SK-N-SH (cell line): Measurements from ENCODE around the gene NR1H4. TPM values are rescaled to one million over a fixed set of nuclear protein-coding genes. Genes with fewer than 3 reads are reported as not detected.
A peak's percentile ranks its signal among the peaks of the same experiment; 100 is the strongest.
"Not testable (repeated sequence)": the region's sequence is repeated elsewhere in the genome, so short reads cannot be mapped to it uniquely, and the experiment has no call there.

Experiments used
- CTCF ChIA-PET: fragments of 300-600, 350-600 bp; formaldehyde crosslinking; extraction: SDS; loops from one replicate; lab custom pipeline; 2021; lab: Yijun Ruan, JAX
- POLR2A ChIA-PET: fragments of 350-600 bp; sonication (Branson Sonifier 250); formaldehyde crosslinking; extraction: SDS; loops from one replicate; lab custom pipeline; 2020; ENCODE audit warnings: antibody characterized with exemption, inconsistent platforms; lab: Yijun Ruan, JAX
- DNase-seq: peaks from one replicate; pipeline ENCODE4 v3.0.0; 2012
- H2AFZ ChIP-seq: fragments of 200-600 bp; sonication (generic); 2 replicates; pipeline ENCODE4 v1.8.1; 2016; ENCODE audit warnings: antibody characterized with exemption, mild to moderate bottlenecking, low read depth
- H3F3A ChIP-seq: fragments of 200-600 bp; sonication (generic); replicated peaks from 2 replicates; pipeline ENCODE3; 2016; ENCODE audit warnings: antibody characterized with exemption, mild to moderate bottlenecking; ENCODE audit not compliant: insufficient read depth
- H3K27ac ChIP-seq, 2 experiments: fragments of 200-500 bp in 1 of 2; fragments of 200-600 bp in 1 of 2; sonication (Bioruptor generic) in 1 of 2; sonication (generic), shearing (Covaris generic) in 1 of 2; 2 replicates each; pipeline versions ENCODE4 v1.5.1 to v1.6.1; 2014 to 2016; ENCODE audit warnings: low read depth in 2 of 2, inconsistent platforms in 1 of 2, low read length in 1 of 2, mild to moderate bottlenecking in 1 of 2, mixed read lengths in 1 of 2
- H3K27me3 ChIP-seq: fragments of 200-600 bp; sonication (generic), shearing (Covaris generic); 2 replicates; pipeline ENCODE4 v1.6.1; 2016; ENCODE audit warnings: mixed run types; ENCODE audit not compliant: insufficient read depth
- H3K36me3 ChIP-seq, 2 experiments: fragments of 200-500 bp in 1 of 2; fragments of 200-600 bp in 1 of 2; sonication (Bioruptor generic) in 1 of 2; sonication (generic) in 1 of 2; replicated peaks in 1 of 2; 2 replicates each; pipeline versions ENCODE3 to v1.5.1; 2014 to 2016; ENCODE audit warnings: low read length in 1 of 2, mild to moderate bottlenecking in 1 of 2; ENCODE audit not compliant: insufficient read depth in 2 of 2, control insufficient read depth in 1 of 2
- H3K4me1 ChIP-seq, 2 experiments: fragments of 200-500 bp in 1 of 2; fragments of 200-600 bp in 1 of 2; sonication (Bioruptor generic) in 1 of 2; sonication (generic), shearing (Covaris generic) in 1 of 2; 2 replicates each; pipeline versions ENCODE4 v1.5.1 to v1.6.1; 2014 to 2016; ENCODE audit warnings: low read depth in 1 of 2, low read length in 1 of 2, mixed run types in 1 of 2; ENCODE audit not compliant: insufficient read depth in 2 of 2, control insufficient read depth in 1 of 2
- H3K4me2 ChIP-seq: fragments of 200-600 bp; sonication (generic), shearing (Covaris generic); 2 replicates; pipeline ENCODE4 v1.6.1; 2017; ENCODE audit warnings: mixed run types
- H3K4me3 ChIP-seq, 2 experiments: fragments of 200-500 bp in 1 of 2; fragments of 200-600 bp in 1 of 2; sonication (Bioruptor generic) in 1 of 2; sonication (generic), shearing (Covaris generic) in 1 of 2; 2 replicates each; pipeline versions ENCODE4 v1.5.1 to v1.8.1; 2014 to 2016; ENCODE audit warnings: low read depth in 2 of 2, inconsistent platforms in 1 of 2, low read length in 1 of 2, mild to moderate bottlenecking in 1 of 2, mixed read lengths in 1 of 2, moderate library complexity in 1 of 2
- H3K79me2 ChIP-seq: fragments of 200-600 bp; sonication (generic); 2 replicates; pipeline ENCODE4 v1.8.1; 2017; ENCODE audit warnings: mild to moderate bottlenecking; ENCODE audit not compliant: insufficient read depth
- H3K9ac ChIP-seq: fragments of 200-600 bp; sonication (generic); 2 replicates; pipeline ENCODE4 v1.6.1; 2017; ENCODE audit warnings: mixed run types
- H3K9me2 ChIP-seq: fragments of 200-600 bp; sonication (generic); 2 replicates; pipeline ENCODE4 v1.6.1; 2017; ENCODE audit warnings: mixed run types
- H3K9me3 ChIP-seq: fragments of 200-600 bp; sonication (generic); 2 replicates; pipeline ENCODE4 v1.6.1; 2017; ENCODE audit warnings: mixed run types, mild to moderate bottlenecking, moderate library complexity
- H4K20me1 ChIP-seq: fragments of 200-600 bp; sonication (generic); 2 replicates; pipeline ENCODE4 v1.6.1; 2017; ENCODE audit warnings: mild to moderate bottlenecking, mixed run types; ENCODE audit not compliant: insufficient read depth
- FOXJ3 ChIP-seq: sonication (generic); formaldehyde crosslinking; IDR thresholded peaks from 2 replicates; pipeline ENCODE4 v1.5.1; 2020; ENCODE audit warnings: mild to moderate bottlenecking, missing genetic modification reagents
- NRF1 ChIP-seq: IDR thresholded peaks from 2 replicates; pipeline ENCODE4 v1.6.1; 2012; ENCODE audit warnings: low read depth, mild to moderate bottlenecking, low read length
- PBX3 ChIP-seq: IDR thresholded peaks from 2 replicates; pipeline ENCODE4; 2012
- SMC3 ChIP-seq: IDR thresholded peaks from 2 replicates; pipeline ENCODE4 v1.6.1; 2012; ENCODE audit warnings: low read depth, low read length, improper control_type of control experiment
- TAF1 ChIP-seq: IDR thresholded peaks from 2 replicates; pipeline ENCODE4 v1.6.1; 2012; ENCODE audit warnings: low read depth, mild to moderate bottlenecking, low read length, moderate library complexity, borderline replicate concordance
- WGBS: methylation state at CpG from one replicate; pipeline ENCODE4 v1.1.6; 2017; ENCODE audit warnings: low lambda C conversion rate; 5-methylcytosine and 5-hydroxymethylcytosine counted together
- polyA plus RNA-seq, 3 experiments: library from polyadenylated mRNA; depleted of rRNA; stranded (reverse); fragments of >200 nt; gene quantifications; 2 replicates each; pipeline ENCODE4 v1.2.3, GENCODE V29; 2012

The NR1H4 gene
- polyA plus RNA-seq, 1 of the 3 experiments (the other 2 are of a cell fraction), result not detected

- Histone ChIP-seq H3K9me3 (no peaks in the 10 kb centered on the region), H3K9me2 (no peaks in the 10 kb centered on the region), H3F3A (no peaks in the 10 kb centered on the region), H3K79me2 (peaks cover 32% of the 10 kb centered on the region; the same call in 1 of the 2 replicates), H4K20me1 (no peaks in the 10 kb centered on the region), H3K27me3 (no peaks in the 10 kb centered on the region), H3K4me2 (peak overlapping the region; percentile 69), H3K9ac (peak overlapping the region; percentile 35; the same call in 1 of the 2 replicates), H3K4me1 (peaks cover 0 to 6% of the 10 kb centered on the region in 2 experiments; a peak in 2 of 4 replicates), H3K4me3 (peak overlapping the region in 1 of 2 experiments; percentile 20; a peak in 1 of 4 replicates), H3K27ac (peak overlapping the region; percentile 10 to 43; a peak in 2 of 4 replicates), H2AFZ (peak overlapping the region; percentile 85), H3K36me3 (no peaks in the 10 kb centered on the region)
- ChIA-PET CTCF (interaction anchor here (0.6 to 1.2 kb wide), 5 partner anchors 16 to 245 kb away, joined by 3 read pairs; no protein-coding TSS in a partner anchor), POLR2A (no interaction called here)
- no peak for TF ChIP-seq NRF1
- no peak for TF ChIP-seq SMC3
- TF ChIP-seq PBX3, result no peak
- no peak for TF ChIP-seq FOXJ3 (CRISPR knock-in tag)
- WGBS, result 87% methylated on average over 5 of the region's 5 CpGs
- DNase-seq, result no peak
Measured at GRCh38 chr12:100593490-100593889, 119.8 kb downstream of the NR1H4 start.

- Histone ChIP-seq H3K4me3 (no peak overlapping the region), H3K4me1 (no peaks in the 10 kb centered on the region), H3K27me3 (no peaks in the 10 kb centered on the region), H3K4me2 (no peak overlapping the region), H3K79me2 (no peaks in the 10 kb centered on the region; the same call in 1 of the 2 replicates), H4K20me1 (no peaks in the 10 kb centered on the region), H3K27ac (no peak overlapping the region), H3K9me3 (no peaks in the 10 kb centered on the region), H3K9ac (no peak overlapping the region), H3K36me3 (peaks cover 2 to 9% of the 10 kb centered on the region in 2 experiments), H3F3A (no peaks in the 10 kb centered on the region), H3K9me2 (no peaks in the 10 kb centered on the region), H2AFZ (no peak overlapping the region)
- DNase-seq, result no peak
- no peak for TF ChIP-seq TAF1
- CTCF ChIA-PET, result no interaction called here
- POLR2A ChIA-PET, result no interaction called here
- 84% methylated on average over 1 of the region's 1 CpG for WGBS
Measured at GRCh38 chr12:100601626-100602025, 128.0 kb downstream of the NR1H4 start.

- POLR2A ChIA-PET, result not testable (repeated sequence)
- H3K36me3 ChIP-seq, result peaks cover 2 to 17% of the 10 kb centered on the region in 2 experiments
Measured at GRCh38 chr12:100602997-100603396, 129.3 kb downstream of the NR1H4 start.

More at GRCh38 chr12:100602997-100603396, 129.3 kb downstream of the NR1H4 start:
- H3K9ac ChIP-seq, CTCF ChIA-PET, H3K27me3 ChIP-seq, H3K4me2 ChIP-seq, DNase-seq, H4K20me1 ChIP-seq, H3K79me2 ChIP-seq, H3K4me3 ChIP-seq, H3K9me3 ChIP-seq, H2AFZ ChIP-seq, H3K27ac ChIP-seq, H3K9me2 ChIP-seq, H3F3A ChIP-seq, H3K4me1 ChIP-seq: not testable (repeated sequence)
- WGBS, result 90% methylated on average over 1 of the region's 1 CpG
